ENCODE measurements around the gene TMEM63A. TPM values are rescaled to one million over a fixed set of nuclear protein-coding genes. Genes with fewer than 3 reads are reported as not detected.
A peak's percentile ranks its signal among the peaks of the same experiment; 100 is the strongest.

The TMEM63A gene
- total and polyA plus RNA-seq, 5 donors from 2014 or later, result 66.9 to 454 (median 70.3) TPM

GRCh38 chr1:225907341-225907740 is 25.2 kb upstream of the TMEM63A start:
- H3K9me3 ChIP-seq (ENCODE audit: control insufficient read depth in 2 of 2, low read length in 2 of 2), result no peaks in the 10 kb centered on the region
- H3K27ac Mint-ChIP-seq, result peak overlapping the region in 2 of 3 donors; percentile 68 to 84
- H3K27me3 ChIP-seq (ENCODE audit: control insufficient read depth, insufficient read depth, low read length), result no peaks in the 10 kb centered on the region
- no peak for ATAC-seq (ENCODE audit: low read depth in 2 of 2)
- H3K27me3 Mint-ChIP-seq, result peaks cover 10% of the 10 kb centered on the region
- H3K36me3 ChIP-seq (ENCODE audit: control insufficient read depth, insufficient read depth, low read length), result no peaks in the 10 kb centered on the region
- DNase-seq, result no peak
- peaks cover 0 to 3% (median 0%) of the 10 kb centered on the region in 7 donors for H3K9me3 Mint-ChIP-seq
- H3K4me1 Mint-ChIP-seq, result peaks cover 18 to 59% (median 31%) of the 10 kb centered on the region in 4 donors
- no peaks in the 10 kb centered on the region for H3K36me3 Mint-ChIP-seq
- no peak overlapping the region for H3K27ac ChIP-seq (ENCODE audit: insufficient read depth, low read length, poor library complexity, severe bottlenecking)
- H3K4me1 ChIP-seq (ENCODE audit: control insufficient read depth, insufficient read depth, low read length, poor library complexity, severe bottlenecking), result peaks cover 25% of the 10 kb centered on the region
- peak overlapping the region in 1 of 4 donors; percentile 27 for H3K4me3 Mint-ChIP-seq
- no peak overlapping the region for H3K4me3 ChIP-seq (ENCODE audit: low read depth, low read length)

- no peak for ATAC-seq (ENCODE audit: low read depth in 2 of 2)
- Histone ChIP-seq H3K27me3 (ENCODE audit: control insufficient read depth, insufficient read depth, low read length) (no peaks in the 10 kb centered on the region), H3K4me1 (ENCODE audit: control insufficient read depth, insufficient read depth, low read length, poor library complexity, severe bottlenecking) (peaks cover 20% of the 10 kb centered on the region), H3K9me3 (ENCODE audit: control insufficient read depth in 2 of 2, low read length in 2 of 2) (no peaks in the 10 kb centered on the region), H3K36me3 (ENCODE audit: control insufficient read depth, insufficient read depth, low read length) (no peaks in the 10 kb centered on the region), H3K4me3 (ENCODE audit: low read depth, low read length) (no peak overlapping the region), H3K27ac (ENCODE audit: insufficient read depth, low read length, poor library complexity, severe bottlenecking) (no peak overlapping the region)
- H3K4me1 Mint-ChIP-seq, result peaks cover 18 to 52% (median 32%) of the 10 kb centered on the region in 4 donors
- H3K9me3 Mint-ChIP-seq, result peaks cover 0 to 3% (median 0%) of the 10 kb centered on the region in 7 donors
- H3K4me3 Mint-ChIP-seq, result no peak overlapping the region
- H3K36me3 Mint-ChIP-seq, result no peaks in the 10 kb centered on the region
- DNase-seq, result no peak
- peaks cover 10% of the 10 kb centered on the region for H3K27me3 Mint-ChIP-seq
- H3K27ac Mint-ChIP-seq, result peak overlapping the region; percentile 56 to 96 (median 87)
These were observed 24.3 kb upstream of the TMEM63A start for GRCh38 chr1:225906467-225906866.

- Mint-ChIP-seq H3K36me3 (no peaks in the 10 kb centered on the region), H3K27me3 (peaks cover 4% of the 10 kb centered on the region), H3K27ac (peak overlapping the region in 2 of 3 donors; percentile 56 to 74), H3K4me1 (peaks cover under 1 to 46% (median 27%) of the 10 kb centered on the region in 4 donors), H3K9me3 (peaks cover 0 to 3% (median 0%) of the 10 kb centered on the region in 7 donors), H3K4me3 (no peak overlapping the region)
- H3K4me1 ChIP-seq (ENCODE audit: control insufficient read depth, insufficient read depth, low read length, poor library complexity, severe bottlenecking), result peaks cover 13% of the 10 kb centered on the region
- H3K27me3 ChIP-seq (ENCODE audit: control insufficient read depth, insufficient read depth, low read length), result no peaks in the 10 kb centered on the region
- no peaks in the 10 kb centered on the region for H3K36me3 ChIP-seq (ENCODE audit: control insufficient read depth, insufficient read depth, low read length)
- H3K27ac ChIP-seq (ENCODE audit: insufficient read depth, low read length, poor library complexity, severe bottlenecking), result no peak overlapping the region
- no peaks in the 10 kb centered on the region for H3K9me3 ChIP-seq (ENCODE audit: control insufficient read depth in 2 of 2, low read length in 2 of 2)
- DNase-seq (no peak), ATAC-seq (ENCODE audit: low read depth in 2 of 2) (no peak)
- no peak overlapping the region for H3K4me3 ChIP-seq (ENCODE audit: low read depth, low read length)
These were observed 21.4 kb upstream of the TMEM63A start for GRCh38 chr1:225903623-225904022.

GRCh38 chr1:225899044-225899925 is 17.1 kb upstream of the TMEM63A start:
- H3K27me3 ChIP-seq (ENCODE audit: control insufficient read depth, insufficient read depth, low read length), result no peaks in the 10 kb centered on the region
- no peaks in the 10 kb centered on the region for H3K9me3 ChIP-seq (ENCODE audit: control insufficient read depth in 2 of 2, low read length in 2 of 2)
- H3K27ac ChIP-seq (ENCODE audit: insufficient read depth, low read length, poor library complexity, severe bottlenecking), result peak overlapping the region; percentile 94
- DNase-seq (no peak), ATAC-seq (ENCODE audit: low read depth in 2 of 2) (no peak)
- H3K4me3 ChIP-seq (ENCODE audit: low read depth, low read length), result no peak overlapping the region
- H3K4me3 Mint-ChIP-seq, result peak overlapping the region; percentile 28 to 88 (median 51)
- H3K9me3 Mint-ChIP-seq, result peaks cover 0 to 3% (median 0%) of the 10 kb centered on the region in 7 donors
- peaks cover 41% of the 10 kb centered on the region for H3K4me1 ChIP-seq (ENCODE audit: control insufficient read depth, insufficient read depth, low read length, poor library complexity, severe bottlenecking)
- peak overlapping the region; percentile 96 to 100 (median 99) for H3K27ac Mint-ChIP-seq
- peaks cover 4% of the 10 kb centered on the region for H3K27me3 Mint-ChIP-seq
- peaks cover 14 to 63% (median 42%) of the 10 kb centered on the region in 4 donors for H3K4me1 Mint-ChIP-seq
- H3K36me3 Mint-ChIP-seq, result no peaks in the 10 kb centered on the region
- no peaks in the 10 kb centered on the region for H3K36me3 ChIP-seq (ENCODE audit: control insufficient read depth, insufficient read depth, low read length)

- no peaks in the 10 kb centered on the region for H3K27me3 ChIP-seq (ENCODE audit: control insufficient read depth, insufficient read depth, low read length)
- no peaks in the 10 kb centered on the region for H3K36me3 ChIP-seq (ENCODE audit: control insufficient read depth, insufficient read depth, low read length)
- DNase-seq (peak; percentile 30 to 81 (median 68)), ATAC-seq (ENCODE audit: low read depth in 2 of 2) (peak; percentile 50 to 56)
- H3K4me1 Mint-ChIP-seq, result peaks cover 20 to 69% (median 44%) of the 10 kb centered on the region in 4 donors
- H3K4me3 Mint-ChIP-seq, result peak overlapping the region; percentile 4 to 91 (median 82)
- H3K27ac ChIP-seq (ENCODE audit: insufficient read depth, low read length, poor library complexity, severe bottlenecking), result peak overlapping the region; percentile 94
- H3K4me3 ChIP-seq (ENCODE audit: low read depth, low read length), result peak overlapping the region; percentile 60
- H3K9me3 ChIP-seq (ENCODE audit: control insufficient read depth in 2 of 2, low read length in 2 of 2), result no peaks in the 10 kb centered on the region
- no peaks in the 10 kb centered on the region for H3K9me3 Mint-ChIP-seq
- H3K36me3 Mint-ChIP-seq, result no peaks in the 10 kb centered on the region
- peaks cover 4% of the 10 kb centered on the region for H3K27me3 Mint-ChIP-seq
- H3K4me1 ChIP-seq (ENCODE audit: control insufficient read depth, insufficient read depth, low read length, poor library complexity, severe bottlenecking), result peaks cover 41% of the 10 kb centered on the region
- H3K27ac Mint-ChIP-seq, result peak overlapping the region; percentile 99 to 100 (median 99)
These were observed 15.7 kb upstream of the TMEM63A start for GRCh38 chr1:225897595-225898514.

GRCh38 chr1:225896937-225897549 is 14.9 kb upstream of the TMEM63A start:
- H3K4me1 ChIP-seq (ENCODE audit: control insufficient read depth, insufficient read depth, low read length, poor library complexity, severe bottlenecking), result peaks cover 41% of the 10 kb centered on the region
- no peaks in the 10 kb centered on the region for H3K27me3 ChIP-seq (ENCODE audit: control insufficient read depth, insufficient read depth, low read length)
- Mint-ChIP-seq H3K9me3 (no peaks in the 10 kb centered on the region), H3K4me3 (peak overlapping the region; percentile 45 to 91 (median 82)), H3K27me3 (no peaks in the 10 kb centered on the region), H3K4me1 (peaks cover 20 to 66% (median 39%) of the 10 kb centered on the region in 4 donors), H3K36me3 (no peaks in the 10 kb centered on the region), H3K27ac (peak overlapping the region; percentile 99 to 100 (median 99))
- H3K9me3 ChIP-seq (ENCODE audit: control insufficient read depth in 2 of 2, low read length in 2 of 2), result no peaks in the 10 kb centered on the region
- ATAC-seq (ENCODE audit: low read depth in 2 of 2), result peak; percentile 98
- peak overlapping the region; percentile 60 for H3K4me3 ChIP-seq (ENCODE audit: low read depth, low read length)
- peak; percentile 73 to 97 (median 90) for DNase-seq
- peak overlapping the region; percentile 94 for H3K27ac ChIP-seq (ENCODE audit: insufficient read depth, low read length, poor library complexity, severe bottlenecking)
- H3K36me3 ChIP-seq (ENCODE audit: control insufficient read depth, insufficient read depth, low read length), result no peaks in the 10 kb centered on the region

GRCh38 chr1:225896494-225896893 is 14.3 kb upstream of the TMEM63A start:
- peak overlapping the region; percentile 94 for H3K27ac ChIP-seq (ENCODE audit: insufficient read depth, low read length, poor library complexity, severe bottlenecking)
- no peaks in the 10 kb centered on the region for H3K36me3 ChIP-seq (ENCODE audit: control insufficient read depth, insufficient read depth, low read length)
- Mint-ChIP-seq H3K27me3 (no peaks in the 10 kb centered on the region), H3K4me1 (peaks cover 20 to 66% (median 40%) of the 10 kb centered on the region in 4 donors), H3K9me3 (no peaks in the 10 kb centered on the region), H3K27ac (peak overlapping the region; percentile 99 to 100 (median 99)), H3K4me3 (peak overlapping the region; percentile 45 to 91 (median 82)), H3K36me3 (no peaks in the 10 kb centered on the region)
- H3K4me1 ChIP-seq (ENCODE audit: control insufficient read depth, insufficient read depth, low read length, poor library complexity, severe bottlenecking), result peaks cover 41% of the 10 kb centered on the region
- H3K27me3 ChIP-seq (ENCODE audit: control insufficient read depth, insufficient read depth, low read length), result no peaks in the 10 kb centered on the region
- peak overlapping the region; percentile 60 for H3K4me3 ChIP-seq (ENCODE audit: low read depth, low read length)
- H3K9me3 ChIP-seq (ENCODE audit: control insufficient read depth in 2 of 2, low read length in 2 of 2), result no peaks in the 10 kb centered on the region
- ATAC-seq (ENCODE audit: low read depth in 2 of 2) (no peak), DNase-seq (peak in 2 of 3 donors; percentile 22 to 27)
